Duodenal mucosa (tissue), 2 donors: Measurements from ENCODE around the gene PPP4R3A.
"Not testable (repeated sequence)": the region's sequence is repeated elsewhere in the genome, so short reads cannot be mapped to it uniquely, and the experiment has no call there.

Experiments
- H3K27ac ChIP-seq: one replicate; pipeline ENCODE4 v1.7.0; 2013; ENCODE audit warnings: low read depth, low read length
- H3K27me3 ChIP-seq, 2 donors: one replicate each; pipeline ENCODE4 v1.7.0; 2013; ENCODE audit warnings: low read length in 2 of 2, control low read depth in 1 of 2; ENCODE audit not compliant: insufficient read depth in 2 of 2, control insufficient read depth in 1 of 2
- H3K36me3 ChIP-seq, 2 donors: one replicate each; pipeline ENCODE4 v1.7.0; 2013; ENCODE audit warnings: low read length in 2 of 2, control low read depth in 1 of 2; ENCODE audit not compliant: insufficient read depth in 2 of 2, control insufficient read depth in 1 of 2
- H3K4me1 ChIP-seq, 2 donors: one replicate each; pipeline ENCODE4 v1.7.0; 2013; ENCODE audit warnings: low read length in 2 of 2, control low read depth in 1 of 2; ENCODE audit not compliant: insufficient read depth in 2 of 2, control insufficient read depth in 1 of 2
- H3K4me3 ChIP-seq, 2 donors: one replicate each; pipeline ENCODE4 v1.7.0; 2013; ENCODE audit warnings: low read length in 2 of 2, low read depth in 1 of 2
- H3K9ac ChIP-seq, 2 donors: one replicate each; pipeline ENCODE4 v1.7.0; 2013; ENCODE audit warnings: low read length in 2 of 2, low read depth in 1 of 2
- H3K9me3 ChIP-seq, 2 donors: one replicate each; pipeline ENCODE4 v1.7.0; 2013; ENCODE audit warnings: low read length in 2 of 2, control low read depth in 1 of 2; ENCODE audit not compliant: control insufficient read depth in 1 of 2

PPP4R3A gene

GRCh38 chr14:91453744-91454143 lies 56.4 kb downstream of the PPP4R3A start:
- Histone ChIP-seq H3K4me1 (no peaks in the 10 kb centered on the region), H3K27me3 (no peaks in the 10 kb centered on the region), H3K27ac (no peak overlapping the region), H3K9me3 (no peaks in the 10 kb centered on the region), H3K9ac (no peak overlapping the region), H3K36me3 (peaks cover 7 to 33% of the 10 kb centered on the region in 2 donors), H3K4me3 (no peak overlapping the region)

- H3K36me3 ChIP-seq: no peaks in the 10 kb centered on the region
- no peak overlapping the region for H3K4me3 ChIP-seq
- H3K27me3 ChIP-seq: no peaks in the 10 kb centered on the region
- no peaks in the 10 kb centered on the region for H3K9me3 ChIP-seq
- no peak overlapping the region for H3K27ac ChIP-seq
- no peaks in the 10 kb centered on the region for H3K4me1 ChIP-seq
- H3K9ac ChIP-seq: no peak overlapping the region
Measured at GRCh38 chr14:91444335-91445020, 65.6 kb downstream of the PPP4R3A start.

DNA sequence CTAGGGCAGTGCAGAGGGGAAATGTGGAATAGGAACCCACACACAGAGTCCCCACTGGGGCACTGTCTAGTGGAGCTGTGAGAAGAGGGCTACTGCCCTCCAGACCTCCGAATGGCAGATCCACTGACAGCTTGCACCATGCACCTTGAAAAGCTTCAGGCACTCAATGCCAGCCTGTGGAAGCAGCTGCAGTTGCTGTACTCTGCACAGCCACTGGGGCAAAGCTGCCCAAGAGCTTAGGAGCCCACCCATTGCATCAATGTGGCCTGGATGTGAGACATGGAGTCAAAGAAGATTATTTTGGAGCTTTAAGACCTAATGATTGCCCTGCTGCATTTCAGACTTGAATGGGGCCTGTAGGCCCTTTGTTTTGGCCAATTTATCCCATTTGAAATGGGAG lies 70.8 kb downstream of the PPP4R3A start:
- Histone ChIP-seq H3K36me3 (no peaks in the 10 kb centered on the region), H3K4me1 (no peaks in the 10 kb centered on the region), H3K27ac (no peak overlapping the region), H3K4me3 (no peak overlapping the region), H3K27me3 (no peaks in the 10 kb centered on the region), H3K9ac (no peak overlapping the region), H3K9me3 (peaks cover 0 to 4% of the 10 kb centered on the region in 2 donors)

DNA sequence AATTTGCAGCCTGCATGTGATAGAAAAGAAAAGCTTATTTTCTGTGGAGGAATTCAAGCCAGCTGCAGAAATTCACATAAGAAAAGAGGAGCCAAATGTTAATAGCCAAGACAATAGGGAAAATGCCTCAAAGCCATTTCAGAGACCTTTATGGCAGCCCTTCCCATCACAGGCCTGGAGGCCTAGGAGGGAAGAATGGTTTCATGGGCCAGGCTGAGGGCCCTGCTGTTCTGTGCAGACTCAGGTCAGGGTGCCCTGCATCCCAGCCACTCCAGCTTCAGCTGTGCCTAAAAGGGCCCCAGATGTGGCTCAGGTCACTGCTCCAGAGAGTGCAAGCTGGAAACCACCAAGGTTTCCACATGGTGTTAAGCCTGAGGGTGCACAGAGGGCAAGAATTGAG lies 71.3 kb downstream of the PPP4R3A start:
- no peak overlapping the region for H3K4me3 ChIP-seq
- no peaks in the 10 kb centered on the region for H3K27me3 ChIP-seq
- no peaks in the 10 kb centered on the region for H3K4me1 ChIP-seq
- peaks cover 0 to 4% of the 10 kb centered on the region in 2 donors for H3K9me3 ChIP-seq
- no peak overlapping the region for H3K27ac ChIP-seq
- no peaks in the 10 kb centered on the region for H3K36me3 ChIP-seq
- H3K9ac ChIP-seq: no peak overlapping the region

DNA sequence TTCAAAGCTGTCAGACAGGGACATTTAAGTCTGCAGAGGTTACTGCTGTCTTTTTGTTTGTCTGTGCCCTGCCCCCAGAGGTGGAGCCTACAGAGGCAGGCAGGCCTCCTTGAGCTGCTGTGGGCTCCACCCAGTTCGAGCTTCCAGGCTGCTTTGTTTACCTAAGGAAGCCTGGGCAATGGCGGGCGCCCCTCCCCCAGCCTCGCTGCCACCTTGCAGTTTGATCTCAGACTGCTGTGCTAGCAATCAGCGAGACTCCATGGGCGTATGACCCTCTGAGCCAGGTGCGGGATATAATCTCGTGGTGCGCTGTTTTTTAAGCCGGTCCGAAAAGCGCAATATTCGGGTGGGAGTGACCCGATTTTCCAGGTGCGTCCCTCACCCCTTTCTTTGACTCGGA lies 73.8 kb downstream of the PPP4R3A start:
- not testable (repeated sequence) for H3K9ac ChIP-seq, H3K27ac ChIP-seq, H3K4me1 ChIP-seq, H3K4me3 ChIP-seq, H3K36me3 ChIP-seq, H3K27me3 ChIP-seq, H3K9me3 ChIP-seq

DNA sequence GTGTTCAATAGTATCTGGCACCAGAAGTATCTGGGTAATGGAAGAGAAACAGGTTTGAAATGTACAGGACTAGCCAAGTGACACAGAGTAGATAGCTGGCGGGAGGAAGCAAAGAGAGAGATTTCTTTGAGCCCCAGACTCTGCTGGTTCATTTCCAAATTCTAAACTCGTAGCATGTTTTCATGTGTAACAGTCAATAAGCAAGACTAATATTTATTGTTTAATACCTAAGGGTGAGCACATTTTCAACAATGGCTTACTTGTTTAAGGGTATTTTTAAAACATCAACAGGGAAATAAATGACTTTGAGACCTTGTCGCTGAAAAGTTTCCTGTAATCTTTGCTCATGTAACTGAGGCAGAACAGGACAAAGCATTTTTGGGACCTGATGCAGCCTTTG lies 80.7 kb downstream of the PPP4R3A start:
- Histone ChIP-seq H3K9me3 (no peaks in the 10 kb centered on the region), H3K36me3 (no peaks in the 10 kb centered on the region), H3K4me3 (no peak overlapping the region), H3K27me3 (no peaks in the 10 kb centered on the region), H3K27ac (no peak overlapping the region), H3K9ac (no peak overlapping the region), H3K4me1 (peaks cover 0 to 12% of the 10 kb centered on the region in 2 donors)

DNA sequence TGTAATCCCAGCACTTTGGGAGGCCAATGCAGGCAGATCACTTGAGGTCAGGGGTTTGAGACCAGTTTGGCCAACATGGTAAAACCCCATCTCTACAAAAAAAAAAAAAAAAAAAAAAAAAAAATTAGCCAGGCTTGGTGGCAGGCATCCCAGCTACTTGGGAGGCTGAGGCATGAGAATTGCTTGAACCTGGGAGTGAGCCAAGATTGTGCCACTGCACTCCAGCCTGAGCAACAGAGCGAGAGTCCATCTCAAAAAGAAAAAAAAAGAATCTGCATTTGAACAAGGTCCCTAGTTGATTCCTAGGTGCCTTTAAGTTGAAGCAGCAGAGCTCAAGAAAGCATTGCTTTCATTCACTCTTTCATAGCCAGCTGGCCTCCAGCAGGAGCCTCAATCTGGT lies 81.2 kb downstream of the PPP4R3A start:
- H3K4me3 ChIP-seq, H3K27ac ChIP-seq, H3K9ac ChIP-seq, H3K27me3 ChIP-seq, H3K9me3 ChIP-seq, H3K36me3 ChIP-seq: not testable (repeated sequence)
- peaks cover 0 to 13% of the 10 kb centered on the region in 2 donors for H3K4me1 ChIP-seq

GRCh38 chr14:91425531-91425944 lies 84.6 kb downstream of the PPP4R3A start:
- not testable (repeated sequence) for H3K4me3 ChIP-seq, H3K9me3 ChIP-seq, H3K9ac ChIP-seq, H3K27ac ChIP-seq, H3K27me3 ChIP-seq, H3K36me3 ChIP-seq
- H3K4me1 ChIP-seq: peaks cover 0 to 13% of the 10 kb centered on the region in 2 donors

DNA sequence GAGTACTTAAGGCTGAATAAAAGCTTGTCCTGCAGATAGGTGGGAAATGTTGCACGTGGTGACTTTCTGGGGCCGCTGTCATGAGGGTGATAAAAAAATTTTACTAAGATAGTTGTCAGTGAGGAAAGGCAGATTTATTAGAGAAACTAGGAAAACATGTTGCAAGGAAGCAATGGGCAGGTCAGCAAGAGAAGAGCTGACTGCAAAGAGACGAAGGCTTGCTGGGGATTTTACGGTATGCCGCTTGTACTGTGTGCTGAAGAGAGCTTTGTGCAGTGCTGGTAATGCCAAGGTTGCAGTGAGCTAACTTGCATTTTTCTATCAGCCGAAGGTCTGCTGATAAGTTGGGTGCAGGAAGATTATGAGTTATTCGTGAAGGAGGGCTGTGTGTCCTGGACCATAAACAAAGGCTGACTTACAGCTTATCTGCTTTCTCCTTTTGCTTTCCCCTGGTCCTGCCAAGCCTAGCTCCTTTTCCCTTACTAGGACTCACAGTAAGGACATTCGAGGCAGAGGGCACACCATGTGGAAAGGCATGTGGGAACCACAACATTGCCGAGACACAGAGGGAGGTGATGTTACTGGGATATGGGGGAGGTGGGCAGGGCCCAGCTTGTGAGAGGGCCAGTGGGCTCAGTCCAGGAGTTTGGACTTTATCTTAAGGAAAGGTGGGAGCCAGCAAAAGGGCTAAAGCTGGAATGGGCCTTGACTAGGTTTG lies 85.1 kb downstream of the PPP4R3A start:
- Histone ChIP-seq H3K4me3 (no peak overlapping the region), H3K4me1 (peaks cover 0 to 13% of the 10 kb centered on the region in 2 donors), H3K27me3 (no peaks in the 10 kb centered on the region), H3K9me3 (no peaks in the 10 kb centered on the region), H3K9ac (no peak overlapping the region), H3K27ac (no peak overlapping the region), H3K36me3 (no peaks in the 10 kb centered on the region)

DNA sequence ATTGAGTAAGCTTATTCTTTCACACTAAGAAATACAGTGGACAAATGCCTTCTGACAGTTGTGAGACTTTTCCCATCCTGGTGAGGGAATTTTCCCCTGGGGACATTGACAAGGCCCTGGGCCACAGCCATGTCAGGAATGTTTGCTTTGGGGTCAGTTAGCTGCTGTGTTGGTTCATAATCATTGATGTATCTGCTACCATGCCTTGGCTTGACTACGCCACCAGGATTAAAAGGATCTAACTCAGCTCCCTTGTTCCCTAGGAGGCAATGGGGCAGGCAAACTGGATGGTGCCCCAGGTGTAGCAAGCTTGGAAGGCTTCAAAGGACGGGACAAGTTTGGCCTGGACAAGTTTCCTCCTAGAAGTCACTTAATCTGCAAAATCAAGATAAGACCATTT lies 89.4 kb downstream of the PPP4R3A start:
- Histone ChIP-seq H3K27ac (no peak overlapping the region), H3K4me3 (no peak overlapping the region), H3K9ac (no peak overlapping the region)

More for the DNA sequence above, 89.4 kb downstream of the PPP4R3A start:
- H3K9me3 ChIP-seq: no peaks in the 10 kb centered on the region
- no peaks in the 10 kb centered on the region for H3K36me3 ChIP-seq
- H3K27me3 ChIP-seq: no peaks in the 10 kb centered on the region
- H3K4me1 ChIP-seq: peaks cover 5 to 33% of the 10 kb centered on the region in 2 donors
